ENCODE results near the gene AFM. TPM values are rescaled to one million over a fixed set of nuclear protein-coding genes. Genes with fewer than 3 reads are reported as not detected.

The AFM gene
- total RNA-seq, 6 experiments from 2014 or later, result 129 to 320 (median 169) TPM

- DNase-seq (no peak), ATAC-seq (peak in 1 of 4 donors; percentile 13)
- Histone ChIP-seq H3K36me3 (peaks cover 0 to 74% (median 20%) of the 10 kb centered on the region in 4 donors), H3K27ac (peak overlapping the region in 1 of 3 donors; percentile 6), H3K4me1 (peaks cover 0 to 20% (median 0%) of the 10 kb centered on the region in 4 donors), H3K27me3 (no peaks in the 10 kb centered on the region), H3K4me3 (no peak overlapping the region), H3K9me3 (no peaks in the 10 kb centered on the region)
- TF ChIP-seq POLR2A (IDR thresholded peaks at IDR 0.05) (no peak), CTCF (IDR thresholded peaks at IDR 0.05) (no peak)
- 32% methylated on average over 2 of the region's 2 CpGs for WGBS (ENCODE audit: insufficient coverage, low coverage, low lambda C conversion rate, missing lambda C conversion rate)
- intact Hi-C loops (cut with DNase I), result no loop called here
These were observed 46.6 kb downstream of the AFM start for GRCh38 chr4:73528171-73528570.

- no peaks in the 10 kb centered on the region for H3K9me3 ChIP-seq
- no peak for DNase-seq
- H3K4me1 ChIP-seq, result peaks cover 0 to 36% (median 0%) of the 10 kb centered on the region in 4 donors
- 57% methylated on average over 2 of the region's 2 CpGs for WGBS (ENCODE audit: insufficient coverage, low coverage, low lambda C conversion rate, missing lambda C conversion rate)
- H3K27me3 ChIP-seq, result no peaks in the 10 kb centered on the region
- H3K27ac ChIP-seq, result peak overlapping the region in 1 of 3 donors; percentile 9
- intact Hi-C loops (cut with DNase I), result no loop called here
- H3K4me3 ChIP-seq, result no peak overlapping the region
- peaks cover 0 to 53% (median 29%) of the 10 kb centered on the region in 4 donors for H3K36me3 ChIP-seq
- peak; percentile 74 to 90 (median 78) for ATAC-seq
- no peak for TF ChIP-seq POLR2A (IDR thresholded peaks at IDR 0.05)
- no peak for TF ChIP-seq CTCF (IDR thresholded peaks at IDR 0.05)
These were observed 52.2 kb downstream of the AFM start for GRCh38 chr4:73533515-73534422.

GRCh38 chr4:73538162-73538561, 56.6 kb downstream of the AFM start:
- H3K4me1 ChIP-seq, result peaks cover 0 to 17% (median 0%) of the 10 kb centered on the region in 4 donors
- no peaks in the 10 kb centered on the region for H3K27me3 ChIP-seq
- TF ChIP-seq POLR2A (IDR thresholded peaks at IDR 0.05) (peak; percentile 12), CTCF (IDR thresholded peaks at IDR 0.05) (no peak)
- H3K36me3 ChIP-seq, result peaks cover 0 to 46% (median 17%) of the 10 kb centered on the region in 4 donors
- intact Hi-C loops (cut with DNase I), result no loop called here
- ATAC-seq, result no peak
- H3K4me3 ChIP-seq, result no peak overlapping the region
- no peak for DNase-seq
- no peaks in the 10 kb centered on the region for H3K9me3 ChIP-seq
- H3K27ac ChIP-seq, result no peak overlapping the region
- WGBS (ENCODE audit: insufficient coverage, low coverage, low lambda C conversion rate, missing lambda C conversion rate), result 76% methylated on average over 2 of the region's 2 CpGs

GRCh38 chr4:73539386-73539785, 57.8 kb downstream of the AFM start:
- TF ChIP-seq CTCF (IDR thresholded peaks at IDR 0.05) (no peak), POLR2A (IDR thresholded peaks at IDR 0.05) (no peak)
- Histone ChIP-seq H3K4me1 (peaks cover 0 to 4% (median 0%) of the 10 kb centered on the region in 4 donors), H3K9me3 (no peaks in the 10 kb centered on the region), H3K27ac (no peak overlapping the region), H3K4me3 (no peak overlapping the region), H3K27me3 (no peaks in the 10 kb centered on the region), H3K36me3 (peaks cover 0 to 34% (median 16%) of the 10 kb centered on the region in 4 donors)
- ATAC-seq (no peak), DNase-seq (no peak)
- WGBS (ENCODE audit: insufficient coverage, low coverage, low lambda C conversion rate, missing lambda C conversion rate), result 77% methylated on average over 4 of the region's 4 CpGs
- intact Hi-C loops (cut with DNase I), result no loop called here
